HEK293T (cell line): ENCODE results near the gene YWHAB.

ENCODE experiments used
- ARNT ChIP-seq: fragments of 450-650 bp; IDR thresholded peaks from 2 replicates; pipeline ENCODE4 v1.6.1; 2017; ENCODE audit warnings: mild to moderate bottlenecking
- CTBP1 ChIP-seq: fragments of 450-650 bp; IDR thresholded peaks from 2 replicates; pipeline ENCODE4 v1.6.1; 2016; ENCODE audit warnings: borderline replicate concordance
- ELF4 ChIP-seq: fragments of 450-650 bp; IDR thresholded peaks from 2 replicates; pipeline ENCODE4 v1.6.1; 2017; ENCODE audit warnings: antibody characterized with exemption
- FOXK2 ChIP-seq: fragments of 450-650 bp; IDR thresholded peaks from 2 replicates; pipeline ENCODE4 v1.6.1; 2016; ENCODE audit warnings: mild to moderate bottlenecking
- FOXM1 ChIP-seq: fragments of 450-650 bp; IDR thresholded peaks from 2 replicates; pipeline ENCODE4 v1.6.1; 2017; ENCODE audit warnings: mild to moderate bottlenecking, borderline replicate concordance
- HDGF ChIP-seq: fragments of 450-650 bp; IDR thresholded peaks from 2 replicates; pipeline ENCODE4 v1.6.1; 2017; ENCODE audit warnings: antibody characterized with exemption, borderline replicate concordance
- L3MBTL2 ChIP-seq: fragments of 450-650 bp; conservative IDR thresholded peaks from 2 replicates; pipeline ENCODE4 v1.6.1; 2016; ENCODE audit warnings: mild to moderate bottlenecking
- SP1 ChIP-seq: fragments of 450-650 bp; IDR thresholded peaks from 2 replicates; pipeline ENCODE4 v1.6.1; 2017
- TARDBP ChIP-seq: fragments of 450-650 bp; IDR thresholded peaks from 2 replicates; pipeline ENCODE4 v1.6.1; 2016

- no peak for TF ChIP-seq FOXK2
- no peak for TF ChIP-seq L3MBTL2
- no peak for TF ChIP-seq SP1
- TF ChIP-seq CTBP1 = no peak
- no peak for TF ChIP-seq ARNT
- no peak for TF ChIP-seq ELF4
- TF ChIP-seq FOXM1 = no peak
- TF ChIP-seq HDGF = no peak
- no peak for TF ChIP-seq TARDBP
Measured at GRCh38 chr20:44883214-44883902, 2.1 kb upstream of the YWHAB start.
